Activated CD4-positive, alpha-beta T cell treated with anti-CD3 and anti-CD28 coated beads for 36 hours (primary cell): ENCODE results near the gene UBE2L6. TPM values are rescaled to one million over a fixed set of nuclear protein-coding genes. Genes with fewer than 3 reads are reported as not detected.

Experiments
- ATAC-seq: fragments of 200-7000 bp; cut with Tn5 transposase; one replicate; pipeline ENCODE4 v1.10.0; 2021; ENCODE audit warnings: mild to moderate bottlenecking, moderate library complexity
- CTCF ChIA-PET: fragments of 350-600 bp; sonication (Branson Sonifier 250); formaldehyde crosslinking; loops from one replicate; lab custom pipeline; 2021; ENCODE audit warnings: antibody characterized with exemption; lab: Charles Lee
- POLR2A ChIA-PET: fragments of 350-600 bp; sonication (Branson Sonifier 250); formaldehyde crosslinking; loops from one replicate; lab custom pipeline; 2021; ENCODE audit warnings: antibody characterized with exemption, inconsistent platforms; lab: Charles Lee
- DNase-seq: peaks from one replicate; pipeline ENCODE4 v3.0.0-alpha.2; 2020
- H3K27ac Mint-ChIP-seq: one replicate; pipeline ENCODE4 v1.8.0; 2021; ENCODE audit warnings: mixed read lengths
- H3K27me3 Mint-ChIP-seq: one replicate; pipeline ENCODE4 v1.8.0; 2021; ENCODE audit warnings: mixed read lengths
- H3K36me3 Mint-ChIP-seq: one replicate; pipeline ENCODE4 v1.8.0; 2021; ENCODE audit warnings: low read depth, mixed read lengths
- H3K4me1 Mint-ChIP-seq: one replicate; pipeline ENCODE4 v1.8.0; 2021; ENCODE audit warnings: mixed read lengths
- H3K4me3 Mint-ChIP-seq: one replicate; pipeline ENCODE4 v1.8.0; 2021; ENCODE audit warnings: mild to moderate bottlenecking, moderate library complexity, mixed read lengths
- H3K9me3 Mint-ChIP-seq: one replicate; pipeline ENCODE4 v1.8.0; 2021; ENCODE audit warnings: low read depth, mixed read lengths
- intact Hi-C, 2 experiments: fragments of 100-400 bp; cut with DNase I in 1 of 2; cut with micrococcal nuclease in 1 of 2; formaldehyde crosslinking; loops; one replicate each; pipeline versions ENCODE4 v1.14.2 to v1.15.1; 2022 to 2024; cut with DNase I, micrococcal nuclease
- total RNA-seq, 2 experiments: library from RNA; stranded (reverse); gene quantifications; one replicate each; pipeline ENCODE4 v1.2.3, GENCODE V29; 2021

Gene UBE2L6
- total RNA-seq, 2 experiments from 2014 or later = 179 to 252 TPM

GRCh38 chr11:57513911-57514537 is 53.4 kb downstream of the UBE2L6 start:
- Mint-ChIP-seq H3K36me3 (peaks cover 2% of the 10 kb centered on the region), H3K27me3 (no peaks in the 10 kb centered on the region), H3K9me3 (no peaks in the 10 kb centered on the region), H3K4me3 (peak overlapping the region; percentile 91), H3K4me1 (peaks cover 31% of the 10 kb centered on the region), H3K27ac (peak overlapping the region; percentile 91)
- peak; percentile 49 for ATAC-seq
- peak; percentile 65 for DNase-seq
- POLR2A ChIA-PET = interaction anchor here (0.6 to 1.7 kb wide), 5 partner anchors 10 to 198 kb away, joined by 3 to 4 read pairs (median 3); partner anchors contain the start of genes CLP1 and MED19
- intact Hi-C loops = loop anchor here (1.0 to 2.0 kb wide), 3 partner anchors 13 to 21 kb away; no protein-coding TSS in a partner anchor
- CTCF ChIA-PET = interaction anchor here (0.5 to 9.0 kb wide), 13 partner anchors 8 to 264 kb away, joined by 3 to 112 read pairs (median 4); partner anchors contain the start of genes RTN4RL2, TIMM10 and UBE2L6

- Mint-ChIP-seq H3K9me3 (no peaks in the 10 kb centered on the region), H3K4me1 (peaks cover 31% of the 10 kb centered on the region), H3K27ac (no peak overlapping the region), H3K36me3 (peaks cover 2% of the 10 kb centered on the region), H3K27me3 (no peaks in the 10 kb centered on the region), H3K4me3 (peak overlapping the region; percentile 91)
- ChIA-PET POLR2A (interaction anchor here (0.6 to 1.7 kb wide), 4 partner anchors 9 to 144 kb away, joined by 3 to 4 read pairs (median 4); partner anchors contain the start of gene CLP1), CTCF (interaction anchor here (0.5 to 9.0 kb wide), 15 partner anchors 9 to 263 kb away, joined by 3 to 112 read pairs (median 3); partner anchors contain the start of genes RTN4RL2, TIMM10 and UBE2L6)
- ATAC-seq (no peak), DNase-seq (no peak)
- intact Hi-C loops = no loop called here
Observed at GRCh38 chr11:57513452-57513795, 54.0 kb downstream of the UBE2L6 start.

GRCh38 chr11:57512646-57513451 is 54.6 kb downstream of the UBE2L6 start:
- no peak overlapping the region for H3K4me3 Mint-ChIP-seq
- no peaks in the 10 kb centered on the region for H3K9me3 Mint-ChIP-seq
- H3K27ac Mint-ChIP-seq = no peak overlapping the region
- ChIA-PET CTCF (interaction anchor here (0.6 to 9.0 kb wide), 11 partner anchors 8 to 167 kb away, joined by 3 to 112 read pairs (median 4); partner anchors contain the start of genes RTN4RL2 and TIMM10), POLR2A (interaction anchor here (1.1 to 1.7 kb wide), 2 partner anchors 13 to 15 kb away, joined by 3 to 4 read pairs; no protein-coding TSS in a partner anchor)
- no peak for ATAC-seq
- intact Hi-C loops = no loop called here
- no peaks in the 10 kb centered on the region for H3K27me3 Mint-ChIP-seq
- peaks cover 31% of the 10 kb centered on the region for H3K4me1 Mint-ChIP-seq
- H3K36me3 Mint-ChIP-seq = peaks cover 2% of the 10 kb centered on the region
- no peak for DNase-seq

GRCh38 chr11:57511741-57512430 is 55.6 kb downstream of the UBE2L6 start:
- intact Hi-C loops = no loop called here
- no peaks in the 10 kb centered on the region for H3K9me3 Mint-ChIP-seq

GRCh38 chr11:57508341-57509170 is 58.9 kb downstream of the UBE2L6 start:
- no peak for DNase-seq
- intact Hi-C loops = no loop called here
- ChIA-PET POLR2A (no interaction called here), CTCF (interaction anchor here (1.3 to 5.0 kb wide), 3 partner anchors 10 to 18 kb away, joined by 4 to 36 read pairs (median 23); no protein-coding TSS in a partner anchor)
- H3K36me3 Mint-ChIP-seq = peaks cover 12% of the 10 kb centered on the region
- no peaks in the 10 kb centered on the region for H3K27me3 Mint-ChIP-seq
- no peak for ATAC-seq
- no peak overlapping the region for H3K4me3 Mint-ChIP-seq
- peaks cover 22% of the 10 kb centered on the region for H3K4me1 Mint-ChIP-seq
- no peaks in the 10 kb centered on the region for H3K9me3 Mint-ChIP-seq
- H3K27ac Mint-ChIP-seq = no peak overlapping the region

More at GRCh38 chr11:57511741-57512430, 55.6 kb downstream of the UBE2L6 start:
- no peak overlapping the region for H3K4me3 Mint-ChIP-seq
- peak overlapping the region; percentile 23 for H3K27ac Mint-ChIP-seq
- ATAC-seq (no peak), DNase-seq (no peak)
- ChIA-PET POLR2A (interaction anchor here (0.6 kb wide), 1 partner anchor 194 kb away, joined by 5 read pairs; no protein-coding TSS in a partner anchor), CTCF (interaction anchor here (0.7 to 2.0 kb wide), 5 partner anchors 15 to 164 kb away, joined by 3 to 14 read pairs (median 3); no protein-coding TSS in a partner anchor)
- no peaks in the 10 kb centered on the region for H3K27me3 Mint-ChIP-seq
- peaks cover 3% of the 10 kb centered on the region for H3K36me3 Mint-ChIP-seq
- peaks cover 31% of the 10 kb centered on the region for H3K4me1 Mint-ChIP-seq

- DNase-seq (no peak), ATAC-seq (no peak)
- H3K27ac Mint-ChIP-seq = no peak overlapping the region
- H3K36me3 Mint-ChIP-seq = peaks cover 13% of the 10 kb centered on the region
- H3K4me1 Mint-ChIP-seq = peaks cover 2% of the 10 kb centered on the region
- CTCF ChIA-PET = interaction anchor here (0.9 to 5.0 kb wide), 6 partner anchors 8 to 23 kb away, joined by 3 to 36 read pairs (median 6); partner anchors contain the start of gene SLC43A1
- intact Hi-C loops = no loop called here
- H3K27me3 Mint-ChIP-seq = no peaks in the 10 kb centered on the region
- no peak overlapping the region for H3K4me3 Mint-ChIP-seq
- POLR2A ChIA-PET = no interaction called here
- H3K9me3 Mint-ChIP-seq = no peaks in the 10 kb centered on the region
Observed at GRCh38 chr11:57506522-57506921, 61.0 kb downstream of the UBE2L6 start.

GRCh38 chr11:57504511-57504910 is 63.0 kb downstream of the UBE2L6 start:
- ChIA-PET CTCF (interaction anchor here (1.0 to 5.0 kb wide), 4 partner anchors 9 to 22 kb away, joined by 3 to 36 read pairs (median 14); no protein-coding TSS in a partner anchor), POLR2A (interaction anchor here (0.7 kb wide), 2 partner anchors 9 to 1501 kb away, joined by 3 to 8 read pairs; no protein-coding TSS in a partner anchor)
- peaks cover 21% of the 10 kb centered on the region for H3K36me3 Mint-ChIP-seq
- no peak overlapping the region for H3K4me3 Mint-ChIP-seq
- no peaks in the 10 kb centered on the region for H3K4me1 Mint-ChIP-seq
- intact Hi-C loops = no loop called here
- ATAC-seq (no peak), DNase-seq (no peak)
- H3K27me3 Mint-ChIP-seq = no peaks in the 10 kb centered on the region
- H3K27ac Mint-ChIP-seq = no peak overlapping the region
- no peaks in the 10 kb centered on the region for H3K9me3 Mint-ChIP-seq

- peaks cover 29% of the 10 kb centered on the region for H3K36me3 Mint-ChIP-seq
- no peak overlapping the region for H3K27ac Mint-ChIP-seq
- ChIA-PET POLR2A (interaction anchor here (0.9 kb wide), 1 partner anchor 9 kb away, joined by 3 read pairs; no protein-coding TSS in a partner anchor), CTCF (interaction anchor here (0.6 to 2.6 kb wide), 8 partner anchors 9 to 106 kb away, joined by 4 to 19 read pairs (median 5); partner anchors contain the start of gene RTN4RL2)
- H3K4me3 Mint-ChIP-seq = no peak overlapping the region
- no peaks in the 10 kb centered on the region for H3K4me1 Mint-ChIP-seq
- DNase-seq (no peak), ATAC-seq (no peak)
- no peaks in the 10 kb centered on the region for H3K27me3 Mint-ChIP-seq
- H3K9me3 Mint-ChIP-seq = no peaks in the 10 kb centered on the region
- intact Hi-C loops = no loop called here
Observed at GRCh38 chr11:57502870-57503269, 64.6 kb downstream of the UBE2L6 start.

- ChIA-PET POLR2A (interaction anchor here (0.9 kb wide), 1 partner anchor 9 kb away, joined by 3 read pairs; no protein-coding TSS in a partner anchor), CTCF (interaction anchor here (0.6 to 2.6 kb wide), 9 partner anchors 9 to 106 kb away, joined by 3 to 19 read pairs (median 4); partner anchors contain the start of gene RTN4RL2)
- Mint-ChIP-seq H3K4me1 (no peaks in the 10 kb centered on the region), H3K36me3 (peaks cover 29% of the 10 kb centered on the region), H3K27me3 (no peaks in the 10 kb centered on the region), H3K4me3 (no peak overlapping the region), H3K27ac (no peak overlapping the region), H3K9me3 (no peaks in the 10 kb centered on the region)
- ATAC-seq (no peak), DNase-seq (no peak)
- intact Hi-C loops = no loop called here
Observed at GRCh38 chr11:57502376-57502775, 65.1 kb downstream of the UBE2L6 start.
